Measurements from ENCODE around the gene SLC7A1.

The SLC7A1 gene

GRCh38 chr13:29526741-29527140 lies 68.7 kb downstream of the SLC7A1 start:
- no peak for DNase-seq

DNA sequence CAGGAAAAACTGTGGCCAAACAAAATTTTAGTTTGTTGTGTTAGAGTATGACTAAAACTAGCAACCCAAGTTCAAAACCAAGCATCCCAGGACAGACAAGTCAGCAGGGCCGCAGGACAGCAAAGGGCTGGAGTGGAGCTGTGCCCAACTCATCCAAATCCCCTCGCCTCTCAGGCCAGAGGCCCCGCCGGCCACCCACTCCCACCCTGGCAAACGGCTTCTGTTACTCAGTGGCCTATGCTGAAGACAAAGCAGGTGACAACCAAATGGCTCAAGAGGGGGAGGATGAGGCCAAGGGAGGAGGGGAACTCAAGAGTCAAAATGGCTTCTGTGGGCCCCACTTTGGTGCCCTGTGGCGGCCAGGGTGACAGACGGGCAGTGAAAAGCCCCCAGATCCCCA lies 69.7 kb downstream of the SLC7A1 start:
- DNase-seq, result no peak

DNA sequence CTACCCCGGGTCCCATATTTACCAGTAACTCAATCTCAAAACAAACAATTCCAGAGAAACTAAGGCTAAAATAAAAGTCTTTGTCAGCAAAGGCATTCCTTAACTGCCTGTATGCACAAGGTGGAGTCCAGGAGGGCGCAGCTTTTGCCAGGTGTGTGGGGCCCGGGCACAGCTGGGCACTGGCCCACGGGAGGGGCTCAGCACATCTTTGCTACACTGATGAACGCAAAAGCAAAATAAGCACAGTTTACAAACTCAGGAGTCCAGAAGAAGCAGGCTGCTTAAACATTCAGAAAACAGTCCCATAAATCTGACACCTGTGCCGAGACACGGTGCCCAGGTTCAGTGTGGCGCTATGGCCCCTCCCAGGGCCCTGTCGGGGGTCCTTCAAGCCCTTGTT lies 70.8 kb downstream of the SLC7A1 start:
- no peak for DNase-seq

- no peak for DNase-seq
These were observed 71.3 kb downstream of the SLC7A1 start for GRCh38 chr13:29524176-29524575.

- DNase-seq, result no peak
These were observed 72.1 kb downstream of the SLC7A1 start for GRCh38 chr13:29523199-29523961.

DNA sequence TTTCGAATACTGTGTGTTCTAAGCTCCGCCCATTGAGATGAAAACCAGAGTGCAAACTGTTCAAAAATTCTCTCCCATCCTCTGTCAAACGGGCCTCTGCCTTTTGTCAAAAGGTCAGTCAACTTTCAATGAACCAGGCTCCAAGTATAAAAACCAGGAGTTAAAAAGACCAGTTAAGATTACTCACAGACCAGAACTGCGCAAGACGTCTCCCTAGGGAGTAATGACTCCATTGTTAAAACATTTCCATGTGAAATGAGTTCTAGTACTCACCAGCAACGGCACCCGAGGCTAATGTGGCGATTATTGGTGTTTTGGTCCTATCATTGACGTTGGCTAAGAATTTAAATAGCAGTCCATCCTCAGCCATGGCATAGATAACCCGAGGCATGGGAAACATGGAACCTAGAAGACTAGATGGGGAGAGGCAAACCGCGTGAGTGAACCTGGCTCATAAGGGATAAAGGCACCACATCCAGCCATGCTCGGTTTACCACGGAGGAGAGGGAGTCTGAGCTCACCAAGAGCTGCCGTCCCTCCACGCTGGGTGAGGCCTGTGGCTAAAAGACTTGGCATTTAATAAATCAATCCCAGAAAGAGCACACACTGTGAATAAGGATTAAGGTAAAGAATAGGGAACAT lies 73.3 kb downstream of the SLC7A1 start:
- no peak for DNase-seq

DNA sequence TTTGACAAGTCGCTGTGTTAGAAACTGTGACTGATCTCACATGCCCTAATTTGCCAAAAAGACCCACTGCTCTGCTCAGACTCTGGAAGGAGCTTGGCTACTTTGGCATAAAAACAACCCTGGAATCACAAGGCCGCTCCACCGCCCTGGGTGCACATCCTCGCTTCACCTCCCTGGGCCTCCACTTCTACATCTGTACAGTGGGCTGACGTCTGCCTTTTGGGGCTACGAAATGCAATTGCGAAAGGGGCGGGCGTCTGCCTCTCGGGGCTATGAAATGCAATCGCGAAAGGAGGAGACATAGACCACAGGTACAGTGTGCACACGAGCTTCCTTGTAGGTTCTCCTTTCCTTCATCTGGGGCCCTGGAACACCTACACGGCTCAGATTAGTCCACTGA lies 74.2 kb downstream of the SLC7A1 start:
- DNase-seq, result no peak

DNA sequence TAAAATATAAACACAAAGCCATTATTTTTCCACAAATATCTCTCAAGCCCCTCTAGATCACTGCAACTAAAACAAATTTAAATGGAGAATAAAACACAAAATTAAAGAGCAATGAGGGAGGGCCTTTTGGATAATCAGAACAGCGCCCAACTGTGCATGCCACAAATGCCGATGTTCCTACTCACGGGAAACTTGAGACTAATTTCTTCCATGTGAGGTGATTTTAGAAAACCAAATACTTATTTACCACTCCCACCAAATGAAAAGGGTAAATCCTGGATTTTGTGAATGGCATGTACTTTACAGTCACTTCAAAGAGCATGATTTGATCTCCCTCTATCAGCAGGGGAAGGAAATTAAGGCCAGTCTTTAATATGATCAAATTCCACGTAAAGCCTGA lies 74.8 kb downstream of the SLC7A1 start:
- no peak for DNase-seq

DNA sequence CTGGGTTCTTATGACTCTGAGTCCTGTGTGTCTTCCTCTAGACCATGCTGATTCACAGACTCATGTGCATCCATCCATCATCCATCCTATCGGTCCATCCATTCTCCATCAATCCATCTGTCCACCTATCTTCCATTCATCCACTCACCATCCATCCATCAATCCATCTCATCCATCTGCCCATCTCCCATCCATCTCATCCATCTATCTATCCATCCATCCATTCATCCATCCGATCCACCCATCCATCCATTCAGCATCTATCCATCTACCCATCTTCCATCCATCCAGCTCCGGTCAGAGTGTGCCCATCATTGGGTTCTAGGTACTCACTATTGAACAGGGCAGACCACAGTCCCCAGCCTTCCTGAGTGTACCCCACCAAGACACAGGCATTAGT lies 75.6 kb downstream of the SLC7A1 start:
- DNase-seq, result no peak

DNA sequence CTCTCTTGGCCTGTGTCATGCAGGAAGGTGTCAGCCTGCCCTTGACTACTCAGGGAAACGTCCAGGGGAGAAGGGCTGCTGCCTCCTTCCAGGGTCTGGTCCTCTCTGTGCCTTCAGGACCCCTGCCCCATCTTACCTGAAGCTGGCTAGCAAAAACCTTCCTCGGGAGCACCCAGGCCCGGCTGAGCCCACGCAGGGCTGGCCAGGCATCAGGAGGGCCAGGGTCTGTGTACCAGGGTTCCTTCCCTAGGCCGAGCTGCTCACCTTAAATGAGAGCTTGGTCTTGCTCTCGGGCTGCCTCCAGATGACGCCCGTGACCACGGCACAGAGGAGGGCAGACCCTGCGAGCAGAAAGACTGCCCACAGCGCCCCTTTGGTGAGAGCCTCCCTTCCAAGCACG lies 78.6 kb downstream of the SLC7A1 start:
- no peak for DNase-seq

DNA sequence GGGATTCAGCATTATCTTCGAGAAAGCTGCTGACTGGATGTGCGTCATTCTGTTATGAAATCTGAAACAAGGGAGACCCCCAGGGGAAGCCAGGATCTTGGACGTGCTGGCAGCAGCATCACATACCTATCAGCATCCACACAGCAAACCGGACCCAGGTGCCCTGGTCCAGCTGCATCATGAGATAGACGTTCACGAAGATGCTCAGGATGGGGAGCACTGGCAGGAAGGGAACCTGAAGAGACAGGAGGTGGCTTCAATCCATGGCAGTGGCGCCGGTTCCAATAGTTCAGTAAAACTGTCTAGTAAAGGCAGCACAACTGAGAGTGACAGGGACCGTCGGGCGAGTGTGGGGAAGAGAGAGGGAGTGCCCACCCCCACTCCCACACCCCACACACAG lies 79.5 kb downstream of the SLC7A1 start:
- DNase-seq, result no peak

DNA sequence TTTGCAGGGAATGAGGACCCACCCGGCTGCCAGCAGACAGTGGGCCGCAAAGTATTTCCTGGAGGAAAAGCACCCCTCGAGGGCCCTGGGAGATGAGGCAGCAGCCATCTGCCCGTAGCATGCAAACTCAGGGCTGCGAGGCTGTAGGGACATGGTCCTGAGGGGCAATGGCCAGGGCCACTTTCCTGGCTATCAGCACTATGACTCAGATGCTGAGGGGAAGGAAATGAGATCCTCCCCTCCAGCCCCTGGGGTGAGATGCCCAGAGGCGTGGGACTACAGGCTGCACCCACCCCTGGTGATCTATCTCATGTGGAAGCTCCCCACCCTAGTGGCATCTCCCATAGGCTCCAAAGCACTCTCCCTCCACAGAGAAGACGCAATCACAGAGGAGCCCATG lies 80.1 kb downstream of the SLC7A1 start:
- DNase-seq, result no peak

GRCh38 chr13:29514720-29515310 lies 80.7 kb downstream of the SLC7A1 start:
- no peak for DNase-seq

DNA sequence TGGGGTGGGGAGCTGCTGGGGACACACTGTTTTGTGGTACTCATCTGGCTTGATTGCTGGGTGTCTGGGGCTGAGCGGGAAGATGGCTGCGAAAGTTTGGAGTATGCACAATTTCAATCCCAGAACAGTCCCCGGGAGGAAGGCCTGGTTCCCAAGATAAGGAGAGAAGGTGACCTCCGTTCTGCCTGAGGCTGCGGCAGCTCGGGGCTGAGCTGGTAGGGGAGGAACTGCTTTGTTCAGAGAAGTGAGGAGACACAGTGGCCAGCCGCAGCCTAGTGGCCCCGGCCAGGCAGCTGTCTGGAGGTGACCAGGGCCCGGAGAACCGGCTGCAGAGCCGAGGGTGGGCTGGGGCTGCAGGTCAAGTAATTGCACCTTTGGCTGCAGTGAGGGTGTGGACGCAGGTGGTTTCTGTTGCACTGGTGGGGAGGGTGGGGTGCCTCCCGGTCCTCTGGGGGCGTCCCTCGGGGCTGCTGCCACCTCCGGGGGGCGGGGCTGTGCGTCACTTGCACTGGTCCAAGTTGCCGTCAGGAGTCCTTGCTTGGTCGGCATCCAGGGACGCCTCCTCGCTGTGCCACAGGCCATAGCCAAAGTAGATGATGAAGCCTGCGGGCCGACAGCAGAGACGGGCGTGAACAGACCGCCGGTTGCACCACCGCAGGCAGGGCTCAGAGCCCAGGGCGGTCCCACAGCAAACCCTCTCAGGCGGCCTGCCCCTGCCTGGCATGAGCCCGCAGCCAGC lies 81.3 kb downstream of the SLC7A1 start:
- DNase-seq, result no peak

GRCh38 chr13:29513002-29513980 lies 82.2 kb downstream of the SLC7A1 start:
- no peak for DNase-seq

- no peak for DNase-seq
These were observed 83.5 kb downstream of the SLC7A1 start for GRCh38 chr13:29511980-29512379.

- DNase-seq, result no peak
These were observed 84.2 kb downstream of the SLC7A1 start for GRCh38 chr13:29511106-29511796.

DNA sequence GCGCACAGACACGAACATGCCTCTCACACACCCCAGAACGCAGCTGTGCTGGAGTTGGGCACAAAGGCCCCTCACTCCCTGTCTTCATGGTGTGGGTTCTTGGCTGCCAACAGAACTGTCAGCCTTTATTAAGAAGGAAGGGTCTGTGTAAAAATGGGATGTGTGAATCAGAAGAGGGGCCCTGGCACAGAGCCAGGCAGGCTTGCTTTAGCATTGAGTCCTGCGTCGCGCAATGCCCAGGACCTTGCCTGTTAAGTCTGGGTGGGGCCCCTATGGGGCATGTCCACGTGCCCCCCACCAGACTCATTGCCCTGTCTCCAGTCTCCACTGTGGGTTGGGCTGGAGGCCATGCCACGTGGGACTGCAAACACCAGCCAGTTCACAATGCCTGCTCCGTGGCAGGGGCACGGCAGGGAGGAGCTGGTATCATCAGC lies 84.8 kb downstream of the SLC7A1 start:
- no peak for DNase-seq

DNA sequence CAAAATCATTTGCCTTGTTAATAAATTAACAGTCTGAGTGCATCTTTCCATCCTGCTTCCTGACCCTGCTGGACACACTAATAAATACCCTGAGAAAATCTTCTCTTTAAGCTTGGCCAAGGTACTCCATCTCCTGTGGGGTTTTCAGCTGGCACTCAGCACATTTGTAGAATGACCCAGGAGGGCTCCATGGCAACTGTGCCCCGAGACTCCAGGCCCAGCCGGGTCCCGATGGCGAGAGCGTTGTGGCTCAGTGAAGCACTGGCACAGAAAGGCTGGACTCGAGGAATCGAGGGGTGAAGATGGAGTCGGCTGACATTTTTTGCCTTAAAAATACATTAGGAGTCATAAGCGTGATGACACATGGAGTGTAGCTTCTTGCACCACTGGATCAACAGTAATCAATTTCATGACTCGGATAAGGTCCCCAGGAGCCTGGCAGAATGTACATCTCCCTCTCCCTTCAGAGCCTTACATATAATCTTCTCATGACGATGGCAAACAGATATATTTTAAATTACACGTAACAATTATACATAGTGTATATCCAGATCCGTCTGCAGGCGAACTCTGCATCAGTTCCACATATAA lies 85.4 kb downstream of the SLC7A1 start:
- no peak for DNase-seq

GRCh38 chr13:29508876-29509252 lies 86.6 kb downstream of the SLC7A1 start:
- no peak for DNase-seq

- DNase-seq, result peak; percentile 73
These were observed 87.2 kb downstream of the SLC7A1 start for GRCh38 chr13:29508130-29508875.
